ENCODE measurements around the gene CACNG7.
"Not testable (repeated sequence)": the region's sequence is repeated elsewhere in the genome, so short reads cannot be mapped to it uniquely, and the experiment has no call there.

The CACNG7 gene

DNA sequence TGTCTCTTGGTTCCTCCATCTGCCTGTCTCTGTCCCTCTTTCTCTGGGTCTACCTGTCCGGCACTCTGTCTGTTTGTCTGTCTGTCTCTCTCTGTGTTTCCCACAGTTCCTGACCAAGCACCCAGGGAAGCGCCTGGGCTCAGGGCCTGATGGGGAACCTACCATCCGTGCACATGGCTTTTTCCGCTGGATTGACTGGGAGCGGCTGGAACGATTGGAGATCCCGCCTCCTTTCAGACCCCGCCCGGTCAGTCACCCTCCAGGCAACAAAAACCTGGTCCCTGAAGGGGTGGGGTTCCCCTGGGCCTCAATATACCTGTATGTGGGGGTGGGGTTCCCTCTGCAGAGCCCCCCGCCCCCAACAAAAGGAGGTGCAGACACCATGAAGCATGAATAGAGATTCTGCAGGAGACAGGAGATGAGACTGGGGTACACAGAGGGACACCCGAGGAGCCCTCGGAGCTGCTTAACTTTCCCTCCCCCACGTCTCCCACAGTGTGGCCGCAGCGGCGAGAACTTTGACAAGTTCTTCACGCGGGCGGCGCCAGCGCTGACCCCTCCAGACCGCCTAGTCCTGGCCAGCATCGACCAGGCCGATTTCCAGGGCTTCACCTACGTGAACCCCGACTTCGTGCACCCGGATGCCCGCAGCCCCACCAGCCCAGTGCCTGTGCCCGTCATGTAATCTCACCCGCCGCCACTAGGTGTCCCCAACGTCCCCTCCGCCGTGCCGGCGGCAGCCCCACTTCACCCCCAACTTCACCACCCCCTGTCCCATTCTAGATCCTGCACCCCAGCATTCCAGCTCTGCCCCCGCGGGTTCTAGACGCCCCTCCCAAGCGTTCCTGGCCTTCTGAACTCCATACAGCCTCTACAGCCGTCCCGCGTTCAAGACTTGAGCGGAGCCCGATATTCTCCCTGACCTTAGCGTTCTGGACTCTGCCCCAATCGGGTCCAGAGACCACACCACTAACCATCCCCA, 2.6 kb upstream of the CACNG7 start:
- DNase-seq, result peak; percentile 68

DNA sequence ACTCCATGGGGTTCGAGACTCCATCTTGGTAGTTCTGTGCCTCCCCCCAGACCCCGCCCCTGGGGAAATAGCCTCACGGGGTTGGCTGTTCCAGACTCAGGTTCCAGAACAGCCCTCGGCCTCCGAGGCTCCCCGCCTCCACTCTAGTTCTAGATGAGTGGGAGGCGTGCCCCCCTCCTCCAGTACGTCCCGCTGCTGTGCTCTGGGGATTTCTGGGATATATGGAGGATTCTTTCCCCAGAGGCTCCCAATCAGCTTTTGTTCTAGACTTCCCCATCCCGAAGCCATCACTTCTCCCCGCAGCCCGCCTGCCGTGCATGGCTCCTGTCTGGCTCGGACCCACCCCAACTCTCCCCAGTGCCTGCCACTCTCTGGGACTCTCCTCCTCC, 1.9 kb upstream of the CACNG7 start:
- DNase-seq, result no peak

DNA sequence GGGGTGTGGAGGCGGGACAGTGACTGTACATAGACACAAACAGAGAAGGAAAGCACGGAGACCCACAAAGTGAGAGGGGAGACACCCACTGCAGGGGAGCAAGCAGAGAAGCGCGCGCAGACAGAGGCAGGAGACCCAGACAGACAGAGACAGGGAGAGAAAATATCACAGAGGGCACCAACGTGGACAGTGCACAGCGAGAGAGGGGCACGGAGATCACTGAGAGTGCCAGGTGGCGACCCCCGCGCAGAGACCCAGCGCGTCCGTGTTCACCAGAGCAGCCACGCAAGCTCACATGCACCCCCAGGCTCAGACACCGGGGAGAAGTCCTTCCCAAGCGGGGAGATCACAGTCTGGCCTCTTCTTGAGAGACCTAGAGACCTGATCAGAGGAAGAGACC, 1.4 kb upstream of the CACNG7 start:
- no peak for DNase-seq

DNA sequence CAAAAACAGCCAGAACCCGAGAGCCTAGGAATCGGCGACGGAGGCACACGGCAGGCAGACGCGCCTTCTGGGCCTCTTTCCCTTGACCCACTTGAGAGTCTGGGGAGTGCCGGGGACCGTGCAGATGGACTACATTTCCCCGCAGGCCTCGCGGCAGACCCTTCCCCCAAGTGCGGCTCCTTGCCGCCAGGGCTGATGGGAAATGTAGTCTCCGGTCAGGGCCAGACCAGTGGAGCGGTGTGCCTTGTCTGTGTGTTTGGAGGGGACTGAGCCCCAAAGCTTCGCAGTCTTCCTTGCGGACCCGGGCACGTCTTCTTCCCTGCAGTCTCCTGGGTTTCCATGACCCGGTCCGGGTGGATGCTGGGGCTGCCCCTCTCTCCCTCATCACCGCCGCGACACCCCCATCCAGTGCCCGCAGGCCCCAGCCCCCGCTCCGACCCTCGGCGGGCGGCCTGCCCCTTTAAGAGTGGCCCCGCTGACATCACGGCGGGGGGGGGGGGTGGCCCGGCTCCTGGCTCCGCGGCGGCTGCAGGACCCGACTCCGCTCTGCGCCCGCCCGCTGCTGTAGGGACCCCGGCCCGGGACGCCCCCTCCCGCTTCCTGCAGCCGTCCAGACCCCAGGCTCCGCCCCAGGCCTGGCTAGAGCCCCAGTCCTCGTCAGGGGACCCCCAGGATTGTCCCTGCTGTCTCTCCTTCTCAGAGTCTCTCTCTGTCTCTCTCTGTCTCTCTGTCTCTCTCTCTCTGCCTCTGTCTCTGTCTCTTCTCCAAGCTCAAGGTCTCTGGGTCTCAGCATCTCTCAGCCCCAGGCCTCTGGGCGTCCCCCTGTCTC, 758 bp upstream of the CACNG7 start:
- DNase-seq, result peak; percentile 79

DNA sequence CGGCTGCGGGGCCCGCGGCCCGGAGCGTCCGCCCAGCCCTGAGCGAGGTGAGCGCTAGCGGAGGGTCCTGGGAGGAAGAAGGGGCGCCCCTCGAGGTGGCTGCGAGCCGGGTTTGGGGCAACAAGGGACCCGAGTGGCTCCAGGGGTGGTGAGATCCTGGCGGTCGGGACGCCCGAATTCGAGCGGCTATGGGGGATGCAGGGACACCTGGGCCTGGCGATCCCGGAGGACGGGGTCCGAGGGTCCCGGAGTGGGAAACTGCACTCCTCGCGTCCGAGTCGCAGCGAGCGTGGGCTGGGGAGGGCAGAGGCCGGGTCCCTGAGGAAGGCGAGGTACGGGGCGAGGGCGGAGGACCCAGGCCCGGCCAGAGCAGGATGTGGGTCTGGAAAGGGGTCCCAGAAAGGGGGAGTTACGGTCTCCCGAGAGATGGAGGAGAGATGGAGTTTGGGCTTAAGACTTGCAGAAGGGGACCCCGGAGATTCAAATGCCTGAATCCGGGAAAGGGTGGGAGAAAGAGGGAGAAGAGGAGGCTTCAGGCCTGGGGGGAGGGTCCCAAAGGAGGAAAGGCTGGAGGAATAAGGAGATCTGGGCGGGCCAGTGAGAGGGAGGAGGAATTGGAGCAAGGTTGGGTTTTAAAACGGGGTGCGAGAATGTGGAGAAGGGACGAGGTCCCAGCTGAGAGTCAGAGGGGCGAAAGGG, 542 bp downstream of the CACNG7 start:
- DNase-seq, result no peak

DNA sequence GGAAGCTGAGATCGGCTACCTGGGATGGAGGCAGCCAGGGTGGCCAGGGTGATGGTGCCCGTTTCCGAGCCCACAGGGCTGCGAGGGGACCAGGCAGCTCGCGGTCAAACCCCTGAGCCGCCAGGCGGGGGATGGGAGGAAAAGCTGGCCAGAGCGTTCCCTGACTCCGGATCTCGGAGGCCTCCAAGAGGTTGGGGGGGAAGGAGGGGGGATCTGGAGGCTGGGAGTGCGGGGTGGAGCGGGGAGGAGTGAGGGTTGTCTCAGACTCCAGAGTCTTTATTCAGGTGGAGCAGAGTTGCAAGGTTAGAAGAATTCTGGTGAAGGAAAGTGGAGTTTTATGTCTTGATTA, 1.1 kb downstream of the CACNG7 start:
- no peak for DNase-seq

DNA sequence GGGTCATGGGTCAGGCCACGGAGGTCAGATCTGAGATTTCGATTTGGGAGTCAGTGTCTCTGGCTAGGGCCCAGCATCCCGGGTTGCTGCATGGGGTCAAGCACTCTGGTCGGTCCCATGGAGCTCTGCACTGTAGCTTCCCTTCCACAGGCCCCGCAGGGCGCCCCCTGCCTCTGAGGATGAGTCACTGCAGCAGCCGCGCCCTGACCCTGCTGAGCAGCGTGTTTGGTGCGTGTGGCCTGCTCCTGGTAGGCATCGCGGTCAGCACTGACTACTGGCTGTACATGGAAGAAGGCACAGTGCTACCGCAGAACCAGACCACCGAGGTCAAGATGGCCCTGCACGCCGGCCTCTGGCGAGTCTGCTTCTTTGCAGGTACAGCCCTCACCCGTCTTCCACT, 3.6 kb downstream of the CACNG7 start:
- peak; percentile 18 for DNase-seq

DNA sequence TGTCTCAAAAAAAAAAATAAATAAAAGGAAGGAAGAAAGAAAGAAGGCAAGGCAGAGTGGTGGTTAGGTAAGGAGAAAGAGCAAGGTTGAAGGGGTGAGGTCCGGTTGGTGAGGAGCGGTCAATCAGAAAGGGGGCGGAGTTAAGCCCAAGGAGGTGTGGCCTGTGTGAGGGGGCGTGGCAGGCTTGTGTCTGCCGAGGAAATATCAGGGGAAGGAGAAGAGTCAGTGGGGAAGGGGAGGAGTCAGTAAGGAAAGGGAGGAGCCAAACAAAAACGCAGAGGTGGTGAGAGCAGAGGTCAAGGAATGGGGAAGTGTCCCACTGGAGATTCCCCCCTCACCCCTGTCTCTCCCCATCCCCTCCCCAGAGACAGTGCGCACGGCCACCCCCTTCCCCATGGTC, 5.9 kb downstream of the CACNG7 start:
- no peak for DNase-seq

DNA sequence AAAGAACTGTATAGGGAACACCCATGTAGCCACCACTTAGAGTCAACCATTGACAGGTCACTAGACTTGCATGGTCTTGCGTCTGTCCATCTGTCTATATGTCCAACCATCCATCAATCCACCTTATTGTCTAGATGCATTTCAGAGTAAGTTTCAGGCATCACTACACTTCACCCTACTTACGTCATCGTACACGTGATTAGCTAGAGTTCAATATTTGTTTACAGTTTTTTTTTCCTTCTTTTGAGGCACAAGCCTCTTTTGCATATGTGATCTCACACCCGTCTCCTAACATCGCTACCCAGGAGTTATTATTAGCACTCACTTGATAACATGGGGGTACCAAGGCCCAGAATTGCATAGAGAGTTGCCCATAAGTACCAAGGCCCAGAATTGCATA, 6.9 kb downstream of the CACNG7 start:
- no peak for DNase-seq

DNA sequence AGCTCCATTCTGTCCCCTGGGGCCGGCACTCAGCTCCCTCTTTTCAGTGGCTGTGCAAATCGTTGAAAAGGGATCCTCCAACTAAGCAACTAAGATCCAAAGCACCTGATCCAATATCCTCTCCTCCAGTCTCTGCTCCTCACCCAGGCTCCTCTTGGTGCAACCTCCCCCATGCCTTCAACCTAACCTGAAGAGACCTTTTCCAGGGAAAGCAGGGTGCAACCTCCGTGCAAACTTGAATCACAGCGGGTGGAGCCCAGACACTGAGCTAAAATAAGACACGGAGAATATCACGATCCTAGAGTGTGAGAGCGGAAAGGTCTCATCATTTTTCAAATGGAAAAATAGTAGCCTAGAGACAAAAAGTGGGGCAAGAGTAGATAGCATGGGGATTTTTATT, 8.3 kb downstream of the CACNG7 start:
- no peak for DNase-seq

DNA sequence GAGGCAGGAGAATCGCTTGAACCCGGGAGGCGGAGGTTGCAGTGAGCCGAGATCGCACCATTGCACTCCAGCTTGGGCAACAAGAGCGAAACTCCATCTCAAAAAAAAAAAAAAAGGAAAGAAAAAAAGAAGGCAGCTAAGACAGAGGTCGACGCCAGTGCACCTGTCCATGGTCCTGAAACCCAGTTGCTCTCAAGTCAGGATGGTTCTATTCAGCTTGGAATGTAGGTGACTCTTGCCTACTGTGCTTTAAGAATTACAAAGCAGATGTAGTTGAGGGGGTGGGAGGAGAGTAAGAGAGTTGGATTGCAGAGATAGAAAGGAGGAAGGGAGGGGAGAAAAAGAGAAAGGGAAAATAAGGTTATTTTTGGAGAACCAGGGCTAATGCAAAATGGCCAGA, 18.7 kb downstream of the CACNG7 start:
- DNase-seq, result peak; percentile 21

DNA sequence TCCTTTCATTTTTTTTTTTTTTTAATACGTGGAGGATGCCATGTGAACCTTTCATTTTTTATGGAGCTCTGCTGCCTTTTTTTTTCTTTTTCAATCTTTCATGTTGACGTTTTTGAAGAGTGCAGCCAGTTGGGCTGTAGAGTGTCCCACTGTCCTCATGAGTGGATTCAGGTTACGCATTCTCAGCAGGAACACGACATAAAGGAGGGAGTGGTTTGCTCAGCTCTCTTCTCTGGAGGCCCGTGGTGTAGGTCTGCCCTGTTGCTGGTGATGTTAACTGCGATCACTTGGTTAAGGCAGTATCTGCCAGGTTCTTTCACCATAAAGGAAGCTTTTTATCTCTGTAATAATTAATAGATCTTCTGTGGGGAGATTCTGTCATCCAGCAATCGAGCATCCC, 27.0 kb downstream of the CACNG7 start:
- DNase-seq, result no peak

DNA sequence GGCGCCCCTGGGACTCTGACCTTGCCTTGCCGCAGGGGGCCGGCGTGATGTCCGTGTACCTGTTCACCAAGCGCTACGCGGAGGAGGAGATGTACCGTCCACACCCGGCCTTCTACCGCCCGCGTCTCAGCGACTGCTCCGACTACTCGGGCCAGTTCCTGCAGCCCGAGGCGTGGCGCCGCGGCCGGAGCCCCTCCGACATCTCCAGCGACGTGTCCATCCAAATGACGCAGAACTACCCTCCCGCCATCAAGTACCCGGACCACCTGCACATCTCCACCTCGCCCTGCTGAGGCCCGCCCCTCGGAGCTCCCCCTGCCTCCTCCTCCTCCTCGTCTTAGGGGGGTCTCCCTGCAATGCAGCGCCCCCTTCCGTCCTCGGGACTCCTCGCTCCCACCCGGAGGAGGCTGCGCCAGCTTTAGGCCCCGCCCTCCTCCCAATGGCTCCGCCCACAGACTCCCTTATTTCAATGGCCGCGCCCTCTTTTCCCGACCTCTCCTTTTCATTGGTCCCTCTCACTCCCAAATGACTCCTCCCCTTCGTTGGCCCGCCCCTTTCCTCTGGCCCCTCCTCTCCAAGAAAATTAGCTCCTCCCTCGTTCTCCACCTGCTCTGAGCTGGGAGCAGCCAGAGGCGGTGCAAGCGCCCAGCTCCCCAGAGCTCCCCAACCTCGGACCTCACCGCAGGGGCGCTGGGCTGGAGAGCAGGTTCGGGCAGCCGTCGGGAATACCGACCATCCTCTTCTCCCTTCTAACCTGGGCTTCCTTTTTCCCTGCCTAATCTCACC, 33.1 kb downstream of the CACNG7 start:
- DNase-seq, result peak; percentile 7

DNA sequence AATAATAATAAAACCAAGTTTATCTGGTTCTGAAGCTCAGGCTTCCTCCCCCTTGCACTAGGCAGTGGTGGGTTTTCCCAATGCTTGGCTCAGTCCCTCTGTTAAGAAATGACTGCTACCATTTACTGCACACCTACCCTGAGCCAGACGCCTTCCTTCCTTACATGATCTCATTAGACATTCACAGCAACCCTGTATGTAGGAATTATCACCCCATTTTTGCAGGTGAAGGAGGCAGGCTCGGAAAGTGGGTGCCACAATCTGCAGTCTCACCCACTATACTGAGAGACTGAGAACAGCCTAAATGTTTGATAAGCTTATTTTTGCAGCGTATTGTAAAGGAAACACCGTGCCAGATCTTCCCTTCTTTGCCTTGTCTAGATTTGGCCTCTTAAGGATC, 35.3 kb downstream of the CACNG7 start:
- DNase-seq, result no peak

DNA sequence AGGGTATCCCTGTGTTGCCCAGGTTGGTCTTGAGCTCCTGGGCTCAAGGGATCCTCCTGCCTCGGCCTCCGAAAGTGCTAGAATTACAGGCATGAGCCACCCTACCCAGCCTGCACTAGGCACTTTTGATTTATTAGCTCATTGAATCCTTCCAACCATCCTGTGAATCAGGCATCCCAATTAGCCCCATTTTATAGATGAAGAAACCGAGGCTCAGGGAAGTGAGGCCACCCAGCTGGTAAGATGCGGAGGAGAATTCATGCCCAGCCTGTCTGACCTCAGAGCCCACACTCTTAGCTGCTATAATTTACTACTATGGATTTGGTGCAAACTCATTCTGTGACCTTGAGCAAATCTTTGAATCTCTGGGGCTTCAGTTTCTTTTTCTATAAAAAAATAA, 35.9 kb downstream of the CACNG7 start:
- no peak for DNase-seq

DNA sequence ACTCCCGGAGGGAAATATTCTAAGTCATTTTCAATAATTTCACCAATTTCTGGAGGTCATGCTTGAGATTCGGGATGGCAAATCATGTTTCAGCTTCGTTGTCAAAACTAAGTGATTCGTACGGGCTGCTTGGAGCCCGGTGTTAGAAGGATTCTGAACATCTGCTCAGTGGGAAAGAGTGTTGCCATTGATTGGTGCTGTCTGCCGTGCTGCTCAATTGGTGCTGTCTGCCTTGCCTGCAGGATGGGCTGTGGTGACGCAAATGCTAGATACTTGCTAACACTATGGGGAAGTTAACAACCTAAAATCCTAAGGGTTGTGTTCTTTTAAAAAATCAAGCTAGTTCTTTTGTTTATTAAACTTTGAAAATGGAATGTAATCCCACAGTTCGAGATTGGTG, 36.4 kb downstream of the CACNG7 start:
- no peak for DNase-seq

DNA sequence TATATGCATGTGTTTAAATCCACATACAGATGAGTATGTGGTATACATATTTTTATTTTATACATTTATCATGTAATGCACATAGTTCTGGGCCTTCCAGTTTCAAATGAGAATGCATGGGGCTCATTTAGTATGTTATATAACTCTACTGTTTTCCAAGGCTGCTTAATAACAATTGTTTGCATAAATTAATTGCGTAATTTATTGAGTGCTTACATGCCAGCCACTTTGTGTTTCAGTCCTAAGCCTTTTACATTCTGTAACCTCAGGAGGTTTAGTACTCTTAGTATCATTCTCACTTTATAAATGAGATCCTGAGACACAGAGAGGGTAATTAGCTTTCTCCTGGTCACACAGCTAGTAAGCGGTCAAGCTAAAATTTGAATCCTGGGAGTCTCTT, 36.9 kb downstream of the CACNG7 start:
- DNase-seq, result no peak

DNA sequence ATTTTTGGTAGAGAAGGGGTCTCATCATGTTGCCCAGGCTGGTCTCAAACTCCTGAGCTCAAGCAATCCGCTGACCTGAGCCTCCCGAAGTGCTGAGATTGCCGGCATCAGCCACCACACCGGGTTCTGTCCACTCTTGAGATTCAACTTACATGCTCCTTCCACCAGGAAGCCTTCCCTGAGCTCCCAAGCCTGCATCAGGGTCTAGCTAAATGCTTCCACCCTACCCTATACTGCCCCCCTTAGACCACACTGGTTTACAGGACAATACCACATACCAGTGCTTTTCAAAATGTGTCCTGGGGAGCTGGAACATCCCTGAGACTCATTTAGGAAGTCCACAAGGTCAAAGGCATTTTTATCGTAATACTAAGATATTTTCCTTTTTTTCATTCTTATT, 38.5 kb downstream of the CACNG7 start:
- DNase-seq, result no peak

DNA sequence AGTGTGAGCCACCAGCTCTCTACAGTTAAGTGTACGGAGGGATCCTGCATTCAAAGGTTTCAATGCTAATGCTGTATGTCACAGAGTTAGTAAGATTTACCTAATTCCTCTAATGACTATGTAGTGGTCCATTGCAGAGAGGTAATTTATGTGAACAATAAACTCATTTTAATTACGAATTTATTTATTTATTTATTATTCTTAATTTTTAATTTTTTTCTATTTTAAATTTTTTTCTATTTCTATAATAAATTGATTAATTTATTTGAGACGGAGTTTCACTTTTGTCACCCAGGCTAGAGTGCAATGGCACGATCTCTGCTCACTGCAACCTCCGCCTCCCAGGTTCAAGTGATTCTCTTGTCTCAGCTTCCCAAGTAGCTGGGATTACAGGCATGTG, 39.5 kb downstream of the CACNG7 start:
- not testable (repeated sequence) for DNase-seq

DNA sequence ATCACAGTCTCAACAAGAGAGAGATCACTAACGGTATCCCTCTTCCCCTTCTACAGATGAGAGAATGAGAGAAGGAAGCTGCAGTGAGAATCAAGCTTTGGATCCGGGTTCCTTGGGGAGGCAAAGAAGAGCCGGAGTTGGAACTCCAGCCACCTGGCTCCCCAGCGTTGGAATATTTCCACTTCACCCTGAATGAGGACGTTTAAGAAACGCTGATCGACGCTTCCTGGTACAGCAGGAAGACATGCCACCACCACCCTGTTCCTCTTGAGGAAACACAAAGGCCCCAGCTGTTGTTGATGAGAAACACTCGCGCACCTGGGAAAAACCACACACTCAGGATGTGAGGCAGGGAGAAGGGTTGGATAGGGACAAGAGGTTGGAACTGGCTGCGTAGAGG, 42.4 kb downstream of the CACNG7 start:
- no peak for DNase-seq

DNA sequence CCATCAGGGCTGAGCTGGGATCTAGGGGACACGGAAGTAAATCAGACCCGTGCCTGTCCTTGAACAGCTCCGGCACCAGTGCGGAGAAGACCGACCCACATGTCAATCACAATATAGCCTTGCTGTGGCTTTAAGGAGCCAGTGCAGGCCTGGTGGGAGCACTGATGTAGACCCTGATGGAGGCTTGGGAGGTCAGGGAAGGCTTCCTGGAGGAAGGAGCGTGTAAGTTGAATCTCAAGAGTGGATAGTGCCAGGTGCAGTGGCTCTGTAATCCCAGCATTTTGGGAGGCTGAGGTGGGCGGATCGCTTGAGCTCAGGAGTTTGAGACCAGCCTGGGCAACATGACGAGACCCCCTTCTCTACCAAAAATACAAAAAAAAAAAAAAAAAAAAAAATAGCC, 42.9 kb downstream of the CACNG7 start:
- DNase-seq, result no peak

DNA sequence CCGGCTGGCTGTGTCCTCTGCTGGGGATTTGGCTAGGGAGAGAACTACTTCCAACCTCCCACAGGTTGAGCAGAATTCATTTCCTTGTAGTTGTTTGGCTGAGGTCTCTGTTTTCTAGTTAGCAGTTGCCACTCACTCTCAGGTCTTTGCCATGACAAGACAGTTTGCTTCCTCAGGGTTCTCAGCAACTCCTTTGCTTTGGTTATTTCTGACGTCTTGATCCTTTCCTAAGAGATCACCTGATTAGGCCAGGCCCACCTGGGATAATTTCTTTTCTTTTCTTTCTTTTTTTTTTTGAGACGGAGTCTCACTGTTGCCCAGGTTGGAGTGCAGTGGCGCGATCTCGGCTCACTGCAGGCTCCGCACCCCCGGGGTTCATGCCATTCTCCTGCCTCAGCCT, 44.3 kb downstream of the CACNG7 start:
- no peak for DNase-seq

Measured in activated CD4-positive, alpha-beta T cell treated with anti-CD3 and anti-CD28 coated beads, Interleukin-10, Interleukin-2, amounts not matched to agents 100 ng/mL and 50 ng/mL, durations not matched to agents 16 hours and 8 hours (primary cell).